GM19043 (cell line): ENCODE results near the gene TADA2A.
A peak's percentile ranks its signal among the peaks of the same experiment; 100 is the strongest.
"Not testable (repeated sequence)": the region's sequence is repeated elsewhere in the genome, so short reads cannot be mapped to it uniquely, and the experiment has no call there.

ENCODE experiments used
- ATAC-seq: cut with Tn5 transposase; IDR thresholded peaks from one replicate; pipeline ENCODE4 v1.9.1; 2021; ENCODE audit warnings: low read depth; ENCODE audit not compliant: unreplicated experiment

The TADA2A gene

DNA sequence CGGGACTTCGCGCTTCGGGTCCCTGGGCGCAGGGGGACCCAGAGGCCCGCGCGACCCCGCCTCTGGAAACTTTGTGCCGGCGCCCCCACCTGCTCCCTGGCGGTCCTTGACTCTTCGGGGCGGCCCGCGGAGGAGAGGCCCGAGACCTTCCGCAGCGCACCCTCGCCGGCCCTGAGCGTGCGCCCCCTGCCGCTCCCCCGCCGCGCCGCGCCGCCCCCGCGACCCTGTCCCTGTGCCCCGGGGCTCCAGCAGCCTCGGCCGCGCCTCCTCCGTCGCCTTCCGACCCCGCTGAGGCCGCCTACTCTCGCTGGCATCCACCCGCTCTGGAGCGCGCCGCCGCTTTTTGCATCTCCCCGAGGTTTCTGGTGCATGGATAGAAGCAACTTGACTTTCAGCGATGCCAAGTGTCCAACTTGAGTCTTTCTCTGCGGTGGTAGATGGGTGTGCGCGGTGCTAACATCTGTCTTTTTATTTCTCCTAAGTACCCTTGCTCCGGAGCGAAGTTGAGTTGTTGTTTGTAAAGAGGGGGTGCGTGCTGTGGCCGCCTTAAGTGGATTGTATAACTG, 83.4 kb downstream of the TADA2A start:
- ATAC-seq, result peak; percentile 34

DNA sequence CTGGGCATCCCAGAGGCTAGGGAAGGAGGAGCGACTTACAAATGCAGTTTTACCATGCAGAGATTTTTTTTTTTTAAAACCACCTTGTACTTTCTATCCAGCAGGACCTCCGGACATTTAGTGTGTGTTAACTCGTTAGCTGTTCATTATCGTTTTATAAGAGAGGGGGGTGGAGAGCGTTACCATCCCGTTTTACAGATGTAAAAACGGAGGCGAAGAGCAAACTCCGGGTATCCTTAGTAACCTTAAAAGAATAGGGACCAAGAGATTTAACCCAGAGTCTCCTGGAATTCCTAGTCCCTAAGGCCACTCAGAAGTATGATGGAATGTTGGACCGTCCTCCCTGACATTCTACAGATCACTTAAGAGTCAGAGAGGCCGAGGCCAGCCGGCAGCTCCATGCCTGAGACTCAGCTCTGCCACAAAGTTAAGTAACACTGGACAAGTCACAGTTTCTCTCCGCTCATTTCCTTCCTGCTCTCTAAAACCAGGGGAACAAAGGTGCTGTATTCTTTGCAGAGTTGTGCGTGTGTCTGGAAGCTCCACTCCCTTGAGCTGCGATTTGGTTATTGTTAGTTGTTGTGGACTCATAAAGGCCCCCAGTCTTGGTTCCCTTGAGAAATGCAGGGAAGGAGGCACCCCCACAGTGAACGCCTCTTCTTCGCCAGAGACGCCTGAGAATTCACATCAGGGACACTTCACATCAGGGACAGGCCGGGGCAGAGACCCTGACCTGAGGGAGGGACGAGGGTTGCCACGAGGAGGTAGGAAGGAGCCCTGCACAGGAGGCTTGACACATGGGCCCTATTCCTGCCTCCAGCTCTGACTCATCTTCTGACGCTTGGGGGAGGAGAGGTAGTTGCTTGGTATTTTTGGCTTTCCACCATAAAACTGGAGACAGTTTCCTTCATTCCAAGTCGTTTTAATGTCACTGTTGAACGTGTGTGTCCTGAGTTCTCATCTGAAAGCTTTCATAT, 84.2 kb downstream of the TADA2A start:
- no peak for ATAC-seq

DNA sequence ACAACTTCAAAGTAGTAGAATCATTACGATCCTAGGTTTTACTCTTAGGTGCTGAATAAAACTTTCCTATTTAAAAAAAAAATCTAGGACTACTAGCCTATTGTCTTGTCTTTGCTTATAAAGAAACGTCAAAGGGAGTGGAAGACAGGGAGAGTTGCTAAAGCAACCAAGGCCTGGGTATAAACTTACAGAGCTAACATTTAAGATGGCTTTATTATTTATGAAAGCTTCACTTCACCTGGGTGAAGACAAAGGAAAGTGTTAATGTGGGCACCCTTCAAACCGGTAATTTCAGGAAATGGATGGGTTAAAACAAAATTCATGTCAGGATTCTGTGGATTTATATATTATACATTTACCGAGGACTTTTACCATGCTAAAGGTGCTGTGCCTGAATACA, 85.5 kb downstream of the TADA2A start:
- ATAC-seq, result no peak

DNA sequence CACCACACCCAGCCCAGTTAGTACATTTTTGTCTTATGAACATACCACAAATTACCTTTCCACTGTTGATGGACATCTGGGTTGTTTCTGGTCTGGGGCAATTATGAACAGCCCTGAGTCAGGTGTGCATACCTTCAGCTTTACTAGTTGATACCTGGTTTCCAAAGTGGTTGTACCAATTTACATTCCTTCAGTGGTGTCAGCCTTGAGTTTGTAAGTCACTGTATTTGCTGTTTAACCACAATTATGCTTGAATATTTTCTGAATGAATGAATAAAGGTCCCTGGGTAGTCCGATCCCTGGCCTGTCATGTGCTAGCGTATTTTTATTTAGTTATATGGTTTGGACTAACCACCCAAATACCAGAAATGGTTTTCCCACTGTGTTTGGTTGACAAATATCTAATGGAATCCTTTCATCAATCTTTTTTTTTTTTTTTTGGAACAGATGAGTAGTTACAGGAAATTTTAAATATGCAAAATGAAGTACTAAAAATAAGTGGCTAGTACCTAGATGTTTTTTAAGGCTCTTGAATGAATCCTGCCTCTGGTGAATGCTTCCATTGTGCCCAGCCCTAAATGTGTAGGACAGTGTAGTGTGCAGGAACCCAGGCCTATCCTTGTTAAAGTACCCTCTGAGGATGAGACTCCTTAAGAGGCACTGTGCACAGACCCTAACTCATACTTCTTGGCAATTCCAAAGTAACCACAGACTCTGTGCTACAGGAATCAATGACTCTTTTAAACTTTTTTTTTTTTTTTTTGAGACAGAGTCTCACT, 86.8 kb downstream of the TADA2A start:
- ATAC-seq, result no peak

DNA sequence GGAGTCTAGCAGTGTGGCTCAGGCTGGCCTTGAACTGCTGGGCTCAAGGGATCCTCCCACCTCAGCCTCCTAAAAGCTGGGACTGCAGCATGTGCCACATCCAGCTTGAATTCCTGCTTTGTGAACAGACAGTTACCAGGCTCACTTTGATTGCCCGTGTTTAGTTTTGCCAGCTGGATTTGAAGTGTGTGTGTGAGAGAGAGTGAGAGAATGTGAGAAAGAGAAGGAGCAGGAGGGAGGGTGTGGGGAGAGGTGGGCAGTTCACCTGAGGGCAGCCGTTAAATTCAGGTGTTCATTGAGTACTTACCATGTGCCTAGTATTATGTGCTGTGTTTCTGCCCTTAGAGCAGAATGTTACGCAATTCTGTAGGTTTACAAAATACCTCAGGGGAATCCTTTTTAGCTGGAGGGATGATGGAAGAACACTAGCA, 87.7 kb downstream of the TADA2A start:
- no peak for ATAC-seq

DNA sequence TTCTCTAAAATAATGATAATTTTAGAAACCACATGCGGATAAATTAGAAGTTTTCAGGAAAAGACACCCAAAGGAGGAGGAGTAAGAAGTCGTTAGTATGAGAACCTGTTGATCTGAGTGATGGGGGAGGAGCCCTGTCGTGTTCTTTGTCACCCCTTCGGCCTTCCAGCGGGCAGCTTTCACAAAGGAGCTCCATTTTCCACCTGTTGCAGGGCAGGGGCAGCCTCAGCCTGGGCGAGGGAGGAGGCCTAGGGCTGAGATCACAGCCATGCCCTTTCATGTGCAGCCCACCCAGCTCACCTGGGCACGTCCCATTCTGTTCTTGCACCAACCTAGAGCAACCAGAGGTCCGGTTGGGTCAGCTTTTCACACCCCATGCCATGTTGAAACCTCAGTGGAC, 88.3 kb downstream of the TADA2A start:
- no peak for ATAC-seq

DNA sequence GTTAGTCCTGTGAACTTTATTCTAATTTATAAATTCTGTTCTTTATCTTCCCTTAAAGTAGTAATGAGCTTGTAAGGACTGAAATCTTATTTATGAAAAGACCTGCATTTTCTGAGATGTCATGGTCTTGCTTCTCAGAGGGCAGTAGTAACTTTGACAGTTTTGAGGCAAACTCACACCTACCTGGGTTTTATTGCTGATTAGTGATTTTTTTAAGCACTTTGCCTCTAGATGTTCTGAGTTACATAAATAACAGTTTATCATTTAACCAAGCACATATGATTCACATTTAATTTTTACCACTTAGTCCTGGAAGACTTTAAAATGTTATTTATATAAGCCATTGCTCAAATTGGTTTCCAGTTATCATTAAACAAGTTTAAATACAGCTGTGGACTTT, 93.7 kb downstream of the TADA2A start:
- ATAC-seq, result no peak

DNA sequence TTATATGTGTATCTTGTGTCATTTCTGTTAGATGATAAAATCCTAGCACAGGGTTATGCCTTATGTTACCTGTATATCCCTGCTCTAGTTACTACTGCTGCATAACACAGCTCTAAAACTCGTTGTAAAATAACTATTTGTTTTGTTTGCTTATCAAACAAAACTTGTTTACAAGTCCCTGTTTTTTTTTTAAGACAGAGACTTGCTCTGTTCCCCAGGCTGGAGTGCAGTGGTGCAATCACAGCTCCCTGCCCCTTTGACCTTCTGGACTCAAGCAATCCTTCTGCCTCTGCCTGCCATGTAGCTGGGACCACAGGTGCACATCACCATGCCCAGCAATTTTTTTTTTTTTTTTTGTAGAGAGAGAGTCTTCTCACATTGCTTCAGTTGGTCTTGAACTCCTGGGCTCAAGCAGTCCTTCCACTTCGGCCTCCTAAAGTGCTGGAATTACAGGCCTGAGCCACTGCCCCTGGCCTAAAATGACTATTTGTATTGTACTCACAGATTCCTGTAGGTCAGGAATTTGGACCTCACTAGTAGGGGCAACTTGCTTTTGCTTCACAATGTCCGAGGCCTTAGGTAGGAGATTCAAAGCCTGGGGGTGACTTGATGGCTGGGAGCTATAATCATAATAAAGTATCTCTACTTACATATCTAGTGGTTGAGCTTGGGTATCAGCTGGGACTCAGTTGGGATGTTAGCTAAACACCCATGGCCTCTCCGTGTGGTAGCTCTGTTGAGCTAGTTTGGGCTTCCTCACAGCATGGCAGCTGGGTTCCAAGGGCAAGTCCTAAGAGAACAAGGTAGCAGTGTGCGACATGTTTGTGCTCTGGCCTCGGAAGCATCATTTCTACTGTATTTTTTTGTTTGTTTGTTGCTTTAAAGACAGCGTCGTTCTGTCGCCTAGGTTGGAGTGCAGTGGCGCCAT, 95.6 kb downstream of the TADA2A start:
- no peak for ATAC-seq

DNA sequence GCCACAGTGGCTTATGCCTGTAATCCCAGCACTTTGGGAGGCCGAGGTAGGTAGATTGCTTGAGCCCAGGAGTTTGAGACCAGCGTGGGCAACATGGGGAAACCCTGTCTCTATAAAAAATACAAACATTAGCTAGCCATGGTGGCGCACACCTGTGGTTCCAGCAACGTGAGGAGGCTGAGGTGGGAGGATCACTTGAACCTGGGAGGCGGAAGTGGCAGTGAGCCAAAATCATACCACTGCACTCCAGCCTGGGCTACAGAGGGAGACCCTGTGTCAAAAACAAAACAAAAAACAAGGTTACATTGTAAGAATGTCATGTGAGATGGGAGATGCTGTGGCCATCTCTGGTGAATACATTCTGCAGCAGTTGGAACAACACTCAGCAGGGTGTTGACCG, 96.5 kb downstream of the TADA2A start:
- no peak for ATAC-seq

DNA sequence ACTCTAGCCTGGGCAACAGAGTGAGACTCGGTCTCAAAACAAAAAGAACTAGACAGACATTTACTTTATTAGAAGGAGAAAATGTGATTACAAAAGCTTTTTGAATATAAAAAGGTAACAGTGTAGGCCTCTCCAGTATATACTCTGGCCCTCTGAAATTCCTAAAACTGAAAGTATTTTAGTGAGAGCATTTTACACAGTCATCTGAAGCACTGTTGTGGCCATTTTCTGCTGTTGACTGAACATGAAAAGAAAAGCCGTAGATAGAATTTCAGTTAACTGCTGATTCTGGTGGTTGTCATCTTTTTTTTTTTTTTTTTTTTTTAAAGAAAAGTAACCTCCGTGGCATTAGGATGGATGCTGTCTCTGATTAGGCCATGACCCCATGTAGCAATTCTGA, 98.6 kb downstream of the TADA2A start:
- no peak for ATAC-seq

DNA sequence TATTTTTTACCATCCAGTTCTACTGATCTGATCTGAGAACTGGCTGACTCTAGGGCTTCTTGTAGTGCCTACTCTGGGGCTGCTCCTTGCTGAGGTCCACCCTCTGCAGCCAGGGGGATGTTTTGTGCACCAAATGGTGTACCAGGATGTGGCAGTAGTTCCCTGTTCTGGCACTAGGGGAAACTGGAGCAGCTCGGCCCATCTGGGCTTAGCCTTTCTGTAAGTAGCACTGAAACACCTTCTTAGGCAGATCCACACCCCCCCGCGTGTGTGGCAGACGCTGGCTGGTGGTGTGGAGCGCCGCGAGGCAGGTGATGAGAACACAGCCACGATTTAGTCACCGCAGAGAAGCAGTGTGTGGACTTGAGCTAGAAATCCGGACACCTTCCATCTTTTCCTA, 100.0 kb downstream of the TADA2A start:
- ATAC-seq, result no peak

DNA sequence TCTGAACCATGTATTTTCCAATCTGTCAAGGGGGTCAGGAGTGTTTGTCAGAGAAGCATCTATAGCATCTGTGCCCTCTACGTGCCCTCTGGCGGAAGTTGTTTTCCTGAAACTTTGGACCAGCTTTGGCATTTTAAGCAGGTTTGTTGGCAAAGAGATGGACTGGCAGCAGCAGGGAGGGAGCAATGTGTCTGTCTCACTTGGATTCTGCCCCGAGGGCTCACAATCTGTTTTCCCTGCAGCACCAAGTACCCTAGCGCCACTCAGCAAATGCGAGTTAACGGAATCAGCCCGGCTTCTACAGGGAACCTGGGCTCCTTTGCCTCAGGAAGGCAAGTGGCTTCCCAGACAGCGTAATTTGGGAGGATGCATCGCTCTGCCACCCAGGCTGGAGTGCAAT, 100.4 kb downstream of the TADA2A start:
- ATAC-seq, result no peak

DNA sequence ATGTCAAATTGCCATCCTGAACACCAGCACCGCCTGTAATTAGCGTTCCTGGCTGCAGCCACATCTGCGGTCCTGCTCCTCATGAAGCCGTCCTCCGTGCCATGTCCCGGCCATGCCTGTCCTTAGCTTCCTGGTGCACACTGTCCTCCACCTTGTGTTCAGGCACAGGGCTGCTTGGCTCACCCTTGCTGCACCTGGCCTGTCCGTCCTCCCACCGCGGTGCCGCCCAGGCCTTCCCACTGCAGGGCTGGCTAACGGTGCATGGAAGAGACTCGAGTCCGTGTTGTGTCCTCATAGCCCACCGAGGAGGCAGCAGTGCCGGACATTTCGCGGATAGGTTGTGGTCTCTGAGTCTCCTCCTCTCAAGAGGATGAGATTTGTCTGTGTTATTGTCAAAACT, 103.4 kb downstream of the TADA2A start:
- no peak for ATAC-seq

DNA sequence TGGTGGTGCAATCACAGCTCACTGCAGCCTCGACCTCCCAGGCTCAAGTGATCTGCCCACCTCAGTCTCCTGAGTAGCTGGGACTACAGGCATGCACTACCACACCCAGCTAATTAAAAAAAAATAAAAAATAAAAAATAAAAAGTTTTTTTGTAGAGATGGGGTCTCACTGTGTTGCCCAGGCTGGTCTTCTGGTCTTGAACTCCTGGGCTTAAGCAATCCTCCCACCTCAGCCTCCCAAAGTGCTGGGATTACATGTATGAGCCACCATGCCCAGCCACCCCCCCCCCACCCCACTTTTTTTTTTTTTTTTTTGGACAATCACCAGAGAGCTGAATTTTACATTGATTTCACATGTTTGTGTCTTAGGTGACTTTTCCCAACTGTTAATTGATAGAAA, 105.0 kb downstream of the TADA2A start:
- not testable (repeated sequence) for ATAC-seq

DNA sequence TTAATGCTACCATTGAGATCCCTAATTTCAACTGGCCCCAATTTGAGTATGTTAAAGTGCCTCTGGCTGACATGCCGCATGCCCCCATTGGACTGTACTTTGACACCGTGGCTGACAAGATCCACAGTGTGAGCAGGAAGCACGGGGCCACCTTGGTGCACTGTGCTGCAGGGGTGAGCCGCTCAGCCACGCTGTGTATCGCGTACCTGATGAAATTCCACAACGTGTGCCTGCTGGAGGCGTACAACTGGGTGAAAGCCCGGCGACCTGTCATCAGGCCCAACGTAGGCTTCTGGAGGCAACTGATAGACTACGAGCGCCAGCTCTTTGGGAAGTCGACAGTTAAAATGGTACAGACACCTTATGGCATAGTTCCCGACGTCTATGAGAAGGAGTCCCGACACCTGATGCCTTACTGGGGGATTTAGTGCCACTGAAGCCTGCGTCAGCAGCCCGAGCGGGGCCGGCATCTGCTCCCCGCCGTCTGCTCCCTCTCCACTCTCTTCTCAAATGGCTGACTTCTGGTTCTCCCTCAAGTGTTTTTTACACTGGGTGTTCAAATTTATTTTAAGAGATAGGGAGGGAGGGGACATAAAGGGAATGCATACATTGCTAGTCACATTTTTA, 105.9 kb downstream of the TADA2A start:
- ATAC-seq, result no peak

DNA sequence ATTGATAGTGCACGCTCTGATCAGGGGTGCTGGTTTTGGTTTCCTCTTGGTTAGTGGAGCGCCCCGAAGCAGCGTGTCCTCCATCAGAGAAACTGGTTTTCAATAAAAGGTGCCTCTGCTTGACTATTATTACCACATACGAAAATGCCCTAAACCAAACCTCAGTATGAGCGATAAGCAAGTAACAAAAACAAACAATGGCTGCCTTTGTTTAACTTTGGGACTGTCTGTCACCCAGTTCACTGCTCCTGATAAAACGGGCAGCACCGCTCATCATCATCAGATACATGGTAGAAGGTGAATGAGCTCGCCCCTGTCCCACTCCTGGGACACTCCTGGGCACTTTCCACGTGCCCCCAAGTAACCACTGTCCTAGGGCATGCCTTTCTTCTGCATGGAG, 107.0 kb downstream of the TADA2A start:
- ATAC-seq, result no peak

DNA sequence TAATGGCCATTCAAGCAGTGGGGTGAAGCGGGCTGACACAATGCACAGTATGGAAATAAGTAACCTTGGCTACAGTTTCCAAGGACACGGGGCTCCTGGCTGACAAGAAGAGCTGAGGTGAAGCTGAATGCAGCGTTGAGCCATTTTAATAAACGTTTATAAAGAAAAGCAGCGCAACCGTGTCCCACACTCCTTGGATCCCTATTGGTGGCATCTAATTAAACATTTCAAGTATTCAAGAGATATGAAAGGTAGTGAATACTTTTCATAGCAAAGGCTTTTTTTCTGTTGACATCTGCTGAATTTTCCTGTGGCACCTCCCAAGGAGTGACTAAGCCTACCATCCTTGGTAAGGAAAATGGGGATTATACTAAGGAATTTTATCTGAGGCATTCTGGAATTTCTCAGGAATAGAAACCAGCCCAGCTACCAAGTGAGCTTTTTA, 109.5 kb downstream of the TADA2A start:
- no peak for ATAC-seq

DNA sequence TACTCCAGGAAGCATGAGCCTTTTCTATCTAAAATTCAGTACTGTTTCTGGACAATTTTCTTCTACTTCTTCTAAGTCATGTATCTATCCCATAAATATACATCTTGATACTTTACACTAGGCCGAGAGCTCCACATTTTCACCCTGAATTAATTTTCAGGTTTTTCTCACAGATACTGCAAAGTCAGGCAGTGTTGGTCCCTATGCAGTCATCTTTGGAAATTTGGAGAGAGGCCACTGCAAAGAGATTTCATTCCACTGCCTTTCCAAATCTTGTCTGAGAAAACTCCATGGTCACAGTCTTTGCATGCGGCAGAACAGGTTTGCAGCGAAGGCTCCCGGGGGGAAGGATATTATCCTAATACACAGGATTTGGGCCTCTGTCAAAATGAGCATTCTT, 111.2 kb downstream of the TADA2A start:
- ATAC-seq, result no peak

DNA sequence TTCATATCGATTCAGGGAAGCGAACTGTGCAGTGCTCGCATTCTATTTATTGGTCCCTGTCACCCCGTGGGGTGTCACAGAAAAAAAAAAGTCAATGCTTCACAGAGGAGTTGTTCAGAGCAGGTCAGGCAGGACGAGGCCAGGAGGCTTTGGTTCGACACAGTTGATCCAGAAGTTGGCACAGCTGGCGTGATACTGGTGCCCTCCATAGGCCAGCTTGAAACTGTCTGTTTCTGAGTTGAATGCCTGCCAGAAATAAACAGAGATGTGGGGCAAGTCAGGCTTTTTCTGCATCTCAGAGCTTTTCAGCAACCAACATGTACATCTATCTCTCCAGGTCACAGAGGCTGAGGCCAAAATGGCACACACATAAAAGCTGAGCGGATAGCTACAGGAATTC, 112.1 kb downstream of the TADA2A start:
- no peak for ATAC-seq
